GM23248 (cell line): ENCODE data around the gene SDR39U1.

Source experiments
- EZH2 ChIP-seq: fragments of 200-600 bp; sonication (generic); IDR thresholded peaks from 2 replicates; pipeline ENCODE4 v1.6.1; 2018; ENCODE audit warnings: antibody characterized with exemption, mild to moderate bottlenecking; ENCODE audit not compliant: insufficient read depth, poor library complexity, severe bottlenecking
- EZH2phosphoT487 ChIP-seq: fragments of 200-600 bp; sonication (generic); IDR thresholded peaks from 2 replicates; pipeline ENCODE4 v1.6.1; 2018; ENCODE audit warnings: antibody characterized with exemption, moderate library complexity, mild to moderate bottlenecking, low read depth; ENCODE audit not compliant: insufficient read depth

- TF ChIP-seq EZH2 = no peak
- no peak for TF ChIP-seq EZH2phosphoT487
Measured at GRCh38 chr14:24390701-24391468, 51.7 kb downstream of the SDR39U1 start.
